Kidney (tissue), 14 donors: Measurements from ENCODE around the gene LRRC3C. TPM values are rescaled to one million over a fixed set of nuclear protein-coding genes. Genes with fewer than 3 reads are reported as not detected.

Experiments
- DNase-seq, 5 donors: peaks; one replicate each; pipeline ENCODE4 v3.0.0-alpha.2; 2013 to 2020
- FAIRE-seq: peaks from 2 replicates; lab custom pipeline; 2012; peaks lifted over from hg19 to GRCh38; lab: Jason Lieb, UNC
- H3K27ac ChIP-seq, 2 donors: one replicate each; pipeline ENCODE4 v1.7.0; 2013; ENCODE audit warnings: low read depth in 2 of 2, low read length in 2 of 2, inconsistent platforms in 1 of 2
- H3K27me3 ChIP-seq: one replicate; pipeline ENCODE4 v1.7.1; 2013; ENCODE audit warnings: low read length, inconsistent platforms; ENCODE audit not compliant: control insufficient read depth, insufficient read depth
- H3K36me3 ChIP-seq, 3 donors: one replicate each; pipeline versions ENCODE4 v1.7.0 to v1.7.1; 2013; ENCODE audit warnings: low read length in 3 of 3, control low read depth in 1 of 3, inconsistent platforms in 1 of 3; ENCODE audit not compliant: insufficient read depth in 3 of 3, control insufficient read depth in 2 of 3
- H3K4me1 ChIP-seq, 3 donors: one replicate each; pipeline versions ENCODE4 v1.7.0 to v1.7.1; 2013; ENCODE audit warnings: low read length in 3 of 3, inconsistent platforms in 1 of 3, low read depth in 1 of 3; ENCODE audit not compliant: control insufficient read depth in 2 of 3, insufficient read depth in 2 of 3
- H3K4me3 ChIP-seq, 3 donors: one replicate each; pipeline versions ENCODE4 v1.7.0 to v1.8.1; 2013; ENCODE audit warnings: low read length in 3 of 3, control low read depth in 1 of 3, inconsistent platforms in 1 of 3
- H3K9ac ChIP-seq, 3 donors: one replicate each; pipeline versions ENCODE4 v1.7.0 to v1.7.1; 2013; ENCODE audit warnings: low read length in 3 of 3, control low read depth in 1 of 3, inconsistent platforms in 1 of 3
- H3K9me3 ChIP-seq, 3 donors: one replicate each; pipeline versions ENCODE4 v1.7.0 to v1.7.1; 2013; ENCODE audit warnings: low read length in 3 of 3, control low read depth in 1 of 3, inconsistent platforms in 1 of 3; ENCODE audit not compliant: control insufficient read depth in 2 of 3, insufficient read depth in 1 of 3
- CTCF ChIP-seq: IDR thresholded peaks from 3 replicates; pipeline ENCODE4 v1.5.1; 2012; ENCODE audit warnings: mild to moderate bottlenecking, moderate library complexity, borderline replicate concordance; ENCODE audit not compliant: insufficient read depth; ENCODE audit errors: extremely low read depth
- intact Hi-C: fragments of 100-400 bp; cut with DNase I; formaldehyde crosslinking; loops from one replicate; pipeline ENCODE4 v1.11.1; 2022
- polyA plus RNA-seq: library from polyadenylated mRNA; stranded (reverse); fragments of 350-450 nt; fragmentation: Illumina TruSeq; extraction: RNeasy Lipid Tissue Mini Kit (QIAGEN cat#74804); gene quantifications from one replicate; pipeline ENCODE4 v1.2.3, GENCODE V29; 2014; ENCODE audit warnings: low read depth, low replicate concordance; ENCODE audit not compliant: insufficient read depth
- total RNA-seq: library from RNA; stranded (reverse); fragmentation: NEBNext Ultra II Directional; extraction: Animal tissue kit (Norgen Biotek cat#: 25700); gene quantifications from one replicate; pipeline ENCODE4 v1.2.1, GENCODE V29; 2021
- donor health status: control.
- donor health status: control.
- donor health status: control.
- donor health status: control.
- donor health status: control.
- donor health status: DM: yes; HTN: yes; CAD: no.
- donor health status: Normal renal cell carcinoma (clear cell type).

The LRRC3C gene
- total and polyA plus RNA-seq, 2 donors from 2014 or later, result not detected

GRCh38 chr17:39908789-39909352, 18.7 kb upstream of the LRRC3C start:
- no peak for FAIRE-seq
- TF ChIP-seq CTCF, result no peak

GRCh38 chr17:39913989-39914388, 13.5 kb upstream of the LRRC3C start:
- no peak for FAIRE-seq
- no peak overlapping the region for H3K9ac ChIP-seq

More at GRCh38 chr17:39908789-39909352, 18.7 kb upstream of the LRRC3C start:
- no peak for DNase-seq
- Histone ChIP-seq H3K9ac (no peak overlapping the region), H3K4me1 (no peaks in the 10 kb centered on the region), H3K27me3 (no peaks in the 10 kb centered on the region), H3K36me3 (no peaks in the 10 kb centered on the region), H3K4me3 (no peak overlapping the region), H3K9me3 (no peaks in the 10 kb centered on the region), H3K27ac (no peak overlapping the region)
- intact Hi-C loops, result no loop called here

GRCh38 chr17:39915559-39915958, 12.0 kb upstream of the LRRC3C start:
- DNase-seq (peak in 1 of 5 donors; percentile 27), FAIRE-seq (no peak)
- H3K4me1 ChIP-seq, result no peaks in the 10 kb centered on the region
- no peak overlapping the region for H3K4me3 ChIP-seq
- intact Hi-C loops, result no loop called here
- peaks cover 0 to 4% (median 2%) of the 10 kb centered on the region in 3 donors for H3K36me3 ChIP-seq
- TF ChIP-seq CTCF, result no peak
- H3K9me3 ChIP-seq, result no peaks in the 10 kb centered on the region
- no peaks in the 10 kb centered on the region for H3K27me3 ChIP-seq
- H3K9ac ChIP-seq, result no peak overlapping the region
- no peak overlapping the region for H3K27ac ChIP-seq

More at GRCh38 chr17:39913989-39914388, 13.5 kb upstream of the LRRC3C start:
- Histone ChIP-seq H3K4me1 (no peaks in the 10 kb centered on the region), H3K4me3 (no peak overlapping the region), H3K27ac (no peak overlapping the region), H3K9me3 (no peaks in the 10 kb centered on the region), H3K36me3 (no peaks in the 10 kb centered on the region), H3K27me3 (no peaks in the 10 kb centered on the region)
- intact Hi-C loops, result no loop called here
- DNase-seq, result no peak
- no peak for TF ChIP-seq CTCF

- FAIRE-seq (no peak), DNase-seq (no peak)
- Histone ChIP-seq H3K27me3 (no peaks in the 10 kb centered on the region), H3K4me1 (no peaks in the 10 kb centered on the region), H3K27ac (no peak overlapping the region), H3K4me3 (no peak overlapping the region), H3K9ac (no peak overlapping the region), H3K36me3 (peaks cover 0 to 7% (median 5%) of the 10 kb centered on the region in 3 donors), H3K9me3 (no peaks in the 10 kb centered on the region)
- no peak for TF ChIP-seq CTCF
- intact Hi-C loops, result no loop called here
Observed at GRCh38 chr17:39916918-39917317, 10.6 kb upstream of the LRRC3C start.
